Tibial artery (tissue), 4 donors: ENCODE results near the gene TFPI.

ENCODE experiments used
- DNase-seq, 2 donors: peaks; one replicate each; pipeline ENCODE4 v3.0.0-alpha.2; 2019
- H3K27ac ChIP-seq, 2 donors: fragments of 200-600 bp; sonication (generic) in 1 of 2; 1 replicate in 1 of 2; 2 replicates in 1 of 2; pipeline ENCODE4 v1.5.1; 2018 to 2019; ENCODE audit warnings: mild to moderate bottlenecking in 1 of 2
- H3K27me3 ChIP-seq, 2 donors: fragments of 200-600 bp; sonication (generic) in 1 of 2; one replicate each; pipeline versions ENCODE4 v1.5.1 to v1.6.0; 2016 to 2019
- H3K36me3 ChIP-seq, 3 donors: fragments of 200-600 bp; sonication (generic) in 2 of 3; one replicate each; pipeline ENCODE4 v1.5.1; 2016 to 2019; ENCODE audit warnings: mild to moderate bottlenecking in 2 of 3
- H3K4me1 ChIP-seq, 4 donors: fragments of 200-600 bp; sonication (generic) in 2 of 4; 1 replicate in 3 of 4; 2 replicates in 1 of 4; pipeline ENCODE4 v1.5.1; 2016 to 2019
- H3K4me3 ChIP-seq, 2 donors: fragments of 200-600 bp; sonication (generic) in 1 of 2; 1 replicate in 1 of 2; 2 replicates in 1 of 2; pipeline ENCODE4 v1.5.1; 2018 to 2019; ENCODE audit warnings: mild to moderate bottlenecking in 2 of 2
- H3K9me3 ChIP-seq, 3 donors: fragments of 200-600 bp; sonication (generic) in 1 of 3; one replicate each; pipeline ENCODE4 v1.5.1; 2016 to 2019
- CTCF ChIP-seq, 2 experiments: fragments of 200-600 bp in 1 of 2; fragments of 450-650 bp in 1 of 2; IDR thresholded peaks; one replicate each; pipeline ENCODE4 v1.5.1; 2017 to 2019; ENCODE audit warnings: antibody characterized with exemption in 2 of 2, mild to moderate bottlenecking in 1 of 2, moderate library complexity in 1 of 2
- intact Hi-C: fragments of 100-400 bp; cut with DNase I; formaldehyde crosslinking; loops from one replicate; pipeline ENCODE4 v1.15.0; 2023; ENCODE audit warnings: low total_unique reads

The TFPI gene

GRCh38 chr2:187493877-187494568 lies 60.2 kb downstream of the TFPI start:
- H3K4me1 ChIP-seq: peaks cover 0 to 2% (median 0%) of the 10 kb centered on the region in 4 donors
- H3K27me3 ChIP-seq: no peaks in the 10 kb centered on the region
- no peak for TF ChIP-seq CTCF (IDR thresholded peaks at IDR 0.05)
- H3K4me3 ChIP-seq: no peak overlapping the region
- intact Hi-C loops: loop anchor here (10.0 kb wide), 1 partner anchor 661 kb away; no protein-coding TSS in a partner anchor
- no peak for DNase-seq
- H3K9me3 ChIP-seq: no peaks in the 10 kb centered on the region
- H3K36me3 ChIP-seq: peaks cover 24 to 42% (median 35%) of the 10 kb centered on the region in 3 donors
- no peak overlapping the region for H3K27ac ChIP-seq

GRCh38 chr2:187493180-187493579 lies 61.1 kb downstream of the TFPI start:
- Histone ChIP-seq H3K27me3 (no peaks in the 10 kb centered on the region), H3K36me3 (peaks cover 24 to 42% (median 35%) of the 10 kb centered on the region in 3 donors), H3K27ac (no peak overlapping the region), H3K4me3 (no peak overlapping the region), H3K4me1 (peaks cover 0 to 4% (median 0%) of the 10 kb centered on the region in 4 donors), H3K9me3 (no peaks in the 10 kb centered on the region)
- intact Hi-C loops: loop anchor here (10.0 kb wide), 1 partner anchor 662 kb away; no protein-coding TSS in a partner anchor
- no peak for DNase-seq
- no peak for TF ChIP-seq CTCF (IDR thresholded peaks at IDR 0.05)

- intact Hi-C loops: no loop called here
- no peaks in the 10 kb centered on the region for H3K27me3 ChIP-seq
- H3K27ac ChIP-seq: no peak overlapping the region
- no peak for DNase-seq
- H3K4me1 ChIP-seq: peaks cover 0 to 4% (median 0%) of the 10 kb centered on the region in 4 donors
- H3K36me3 ChIP-seq: peaks cover 5 to 8% (median 6%) of the 10 kb centered on the region in 3 donors
- TF ChIP-seq CTCF (IDR thresholded peaks at IDR 0.05): no peak
- H3K9me3 ChIP-seq: no peaks in the 10 kb centered on the region
- H3K4me3 ChIP-seq: no peak overlapping the region
Observed at GRCh38 chr2:187486241-187486640, 68.0 kb downstream of the TFPI start.

- Histone ChIP-seq H3K4me1 (peaks cover 0 to 4% (median 0%) of the 10 kb centered on the region in 4 donors), H3K4me3 (no peak overlapping the region), H3K9me3 (no peaks in the 10 kb centered on the region), H3K36me3 (peaks cover 5 to 8% (median 6%) of the 10 kb centered on the region in 3 donors), H3K27me3 (no peaks in the 10 kb centered on the region), H3K27ac (no peak overlapping the region)
- intact Hi-C loops: no loop called here
- TF ChIP-seq CTCF (IDR thresholded peaks at IDR 0.05): no peak
- DNase-seq: no peak
Observed at GRCh38 chr2:187485523-187485922, 68.7 kb downstream of the TFPI start.

- intact Hi-C loops: no loop called here
- Histone ChIP-seq H3K4me3 (no peak overlapping the region), H3K36me3 (peaks cover 7 to 8% (median 8%) of the 10 kb centered on the region in 3 donors), H3K27me3 (no peaks in the 10 kb centered on the region), H3K4me1 (no peaks in the 10 kb centered on the region), H3K27ac (no peak overlapping the region), H3K9me3 (no peaks in the 10 kb centered on the region)
- no peak for DNase-seq
- no peak for TF ChIP-seq CTCF (IDR thresholded peaks at IDR 0.05)
Observed at GRCh38 chr2:187483537-187483936, 70.7 kb downstream of the TFPI start.
